HTR-8/SVneo (cell line): Measurements from ENCODE around the gene PDIA5.
"Not testable (repeated sequence)": the region's sequence is repeated elsewhere in the genome, so short reads cannot be mapped to it uniquely, and the experiment has no call there.

Experiments used
- DNase-seq: peaks from one replicate; pipeline ENCODE4 v3.0.0; 2011; ENCODE audit warnings: low spot score, mixed read lengths; ENCODE audit not compliant: insufficient read length
- FAIRE-seq: peaks from 2 replicates; lab custom pipeline; 2011; peaks lifted over from hg19 to GRCh38; lab: Jason Lieb, UNC

PDIA5 gene

DNA sequence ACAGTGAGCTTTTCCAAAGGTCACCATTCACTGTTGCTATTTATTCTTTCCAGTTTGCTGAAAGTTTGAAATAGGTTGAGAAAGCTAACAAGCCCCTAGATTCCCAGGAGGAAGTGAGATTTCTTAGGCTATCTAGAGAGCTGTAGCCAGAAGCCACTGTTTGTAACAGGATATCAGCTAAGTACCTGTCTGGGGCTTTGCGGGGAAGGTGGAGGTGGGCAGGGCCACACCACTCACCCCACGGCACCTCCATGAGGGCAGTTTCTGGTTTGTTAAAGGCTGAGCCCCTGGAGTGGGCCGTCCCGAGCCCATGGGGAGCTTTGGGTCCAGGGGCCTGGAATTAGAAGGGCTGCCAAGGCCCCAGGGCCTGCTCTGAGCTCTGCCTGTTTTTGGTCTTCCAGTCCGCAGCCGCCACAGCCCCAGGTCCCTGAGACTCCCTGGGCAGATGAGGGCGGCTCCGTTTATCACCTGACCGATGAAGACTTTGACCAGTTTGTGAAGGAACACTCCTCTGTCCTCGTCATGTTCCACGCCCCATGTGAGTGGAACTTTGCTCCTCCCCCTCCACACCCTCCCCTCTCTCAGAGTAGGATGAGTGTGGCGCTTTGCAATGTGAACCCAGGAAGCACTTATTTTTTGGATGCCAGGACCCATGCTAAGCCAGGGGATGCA lies 63.4 kb downstream of the PDIA5 start:
- FAIRE-seq (no peak), DNase-seq (no peak)

DNA sequence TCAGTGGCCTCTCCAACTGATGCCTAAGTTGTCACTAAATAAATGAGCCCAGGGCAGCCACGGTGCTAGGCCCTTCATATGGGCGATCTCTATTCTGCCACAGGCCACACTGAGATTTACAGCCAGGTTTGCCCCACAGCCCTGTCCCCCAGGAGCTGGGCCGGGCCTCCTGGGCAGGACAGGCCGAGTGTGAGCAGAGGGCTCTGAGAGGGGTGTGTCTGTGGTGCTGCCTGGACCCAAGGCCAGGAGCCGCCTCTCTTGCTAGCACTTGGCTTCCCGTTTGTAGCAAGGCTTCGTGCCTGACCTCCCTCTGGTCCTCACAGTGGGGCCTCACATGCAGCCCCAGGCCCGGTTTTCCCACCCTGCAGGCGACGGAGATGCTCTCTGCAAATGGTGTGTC lies 67.8 kb downstream of the PDIA5 start:
- FAIRE-seq (no peak), DNase-seq (no peak)

- no peak for DNase-seq
- FAIRE-seq: no peak
Measured at GRCh38 chr3:123137001-123137400, 70.2 kb downstream of the PDIA5 start.

- DNase-seq: no peak
- no peak for FAIRE-seq
Measured at GRCh38 chr3:123138839-123139444, 72.1 kb downstream of the PDIA5 start.

DNA sequence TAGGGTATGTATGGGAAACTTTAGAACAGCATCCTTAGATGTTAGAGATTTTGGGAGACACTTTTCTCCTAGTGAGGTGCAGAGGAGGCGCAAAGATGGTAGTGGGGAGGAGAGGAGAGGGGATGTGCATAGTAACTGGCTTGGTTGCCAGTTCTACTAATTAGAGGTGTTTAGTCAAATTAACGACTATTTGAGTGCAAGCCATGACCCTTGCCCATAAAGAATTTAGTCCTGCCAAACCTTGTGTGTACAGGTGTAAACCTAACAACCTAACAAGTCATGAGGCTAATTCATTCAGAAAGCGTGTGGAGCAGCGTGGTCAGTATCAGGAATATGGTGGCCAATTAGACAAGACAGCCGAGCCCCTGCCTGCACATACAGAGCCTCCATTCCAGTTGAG lies 72.7 kb downstream of the PDIA5 start:
- FAIRE-seq: no peak
- DNase-seq: no peak

- FAIRE-seq: no peak
- DNase-seq: no peak
Measured at GRCh38 chr3:123140550-123140949, 73.7 kb downstream of the PDIA5 start.

DNA sequence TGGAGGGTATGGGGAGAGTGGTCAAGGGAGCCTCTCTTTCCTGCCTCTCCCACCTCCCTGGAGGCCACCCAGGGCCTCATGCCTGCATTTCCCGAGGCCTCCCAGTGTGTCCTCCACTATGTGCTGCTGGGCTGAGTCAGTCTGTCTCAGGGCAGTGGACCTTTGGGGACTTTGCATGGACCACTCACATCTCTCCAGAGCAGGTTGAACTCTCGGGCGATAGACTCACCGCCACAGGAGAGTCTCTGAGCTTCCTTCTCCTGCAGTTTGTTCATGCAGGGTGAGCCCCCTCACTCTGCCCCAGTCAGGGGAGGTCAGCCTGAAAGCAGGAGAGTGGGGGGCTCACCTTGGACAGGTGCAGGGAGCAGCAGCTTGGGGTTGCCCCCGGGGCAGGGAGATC lies 74.5 kb downstream of the PDIA5 start:
- FAIRE-seq (no peak), DNase-seq (no peak)

- FAIRE-seq (no peak), DNase-seq (peak; percentile 29)
Measured at GRCh38 chr3:123143669-123144411, 77.0 kb downstream of the PDIA5 start.

DNA sequence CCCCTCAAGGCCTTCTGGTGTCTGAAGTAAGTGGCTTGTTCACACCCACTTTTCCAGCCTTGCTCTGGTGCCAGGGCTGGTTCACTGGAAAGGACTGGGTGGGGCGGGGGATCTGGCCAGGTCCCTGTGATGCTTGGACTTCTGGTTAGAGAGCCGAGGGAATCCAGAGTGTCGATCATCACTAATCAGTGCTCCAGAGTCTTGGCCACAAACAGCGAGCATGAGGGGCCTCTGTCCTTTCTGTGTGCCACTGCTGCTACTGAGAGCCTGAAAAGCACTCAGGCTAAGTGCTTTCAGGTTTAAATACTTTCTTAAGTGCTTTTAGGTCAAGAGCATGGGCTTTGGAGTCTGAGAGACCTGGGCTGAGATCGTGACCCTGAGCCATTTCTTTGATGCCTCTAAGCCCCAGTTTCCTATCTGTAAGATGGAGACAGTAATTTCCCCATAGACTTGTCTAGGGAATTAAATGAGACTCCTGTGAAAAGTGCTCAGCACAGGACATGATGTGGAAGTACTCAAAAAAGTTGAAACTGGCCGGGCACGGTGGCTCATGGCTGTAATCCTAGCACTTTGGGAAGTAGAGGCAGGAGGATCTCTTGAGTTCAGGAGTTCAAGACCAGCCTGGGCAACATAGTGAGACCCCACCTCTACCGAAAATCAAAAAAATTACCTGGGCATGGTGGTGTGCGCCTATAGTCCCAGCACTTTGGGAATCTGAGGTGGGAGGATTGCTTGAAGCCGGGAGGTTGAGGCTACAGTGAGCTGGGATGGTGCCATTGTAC lies 81.1 kb downstream of the PDIA5 start:
- FAIRE-seq: no peak
- DNase-seq: no peak

- no peak for FAIRE-seq
Measured at GRCh38 chr3:123148772-123149171, 81.9 kb downstream of the PDIA5 start.

GRCh38 chr3:123149525-123149924 lies 82.7 kb downstream of the PDIA5 start:
- DNase-seq (no peak), FAIRE-seq (no peak)

More at GRCh38 chr3:123148772-123149171, 81.9 kb downstream of the PDIA5 start:
- DNase-seq: no peak

DNA sequence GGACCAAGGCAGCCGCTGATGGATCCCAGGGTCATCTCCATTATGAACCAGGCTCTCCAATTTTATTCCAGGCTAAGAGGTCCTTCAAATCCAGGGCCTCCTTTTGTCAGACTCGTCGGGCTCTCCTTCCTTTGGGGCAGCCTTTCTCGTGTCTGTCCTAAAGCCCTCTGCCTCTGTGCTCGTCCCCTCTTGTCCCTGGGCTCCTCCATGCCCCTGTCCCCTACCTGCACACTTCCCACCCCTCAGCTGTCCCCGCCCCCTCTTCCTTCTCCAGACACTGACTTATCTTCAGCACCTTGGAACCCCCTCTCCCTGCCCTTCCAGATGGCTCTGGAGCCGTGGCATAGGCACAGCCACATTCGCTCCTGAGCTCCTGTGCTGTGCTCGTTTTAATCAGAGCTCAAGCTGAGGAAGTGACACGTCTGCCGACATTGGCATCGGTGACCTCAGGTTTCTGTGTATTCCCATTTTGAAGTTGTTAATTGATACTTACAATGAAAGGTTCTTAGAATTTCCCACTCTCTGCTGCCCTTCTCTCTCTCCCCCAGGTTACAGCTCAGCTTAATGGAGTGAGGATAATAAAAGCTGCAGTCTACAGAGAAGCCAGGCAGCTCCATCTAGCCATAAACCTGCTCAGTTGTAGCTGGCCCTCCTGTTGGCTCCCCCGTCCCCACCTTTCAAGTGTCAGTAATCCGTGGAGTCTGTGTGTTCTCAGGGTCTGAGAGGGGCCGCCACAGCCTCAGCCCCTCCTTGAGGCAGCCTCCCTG lies 83.8 kb downstream of the PDIA5 start:
- no peak for FAIRE-seq
- DNase-seq: no peak

DNA sequence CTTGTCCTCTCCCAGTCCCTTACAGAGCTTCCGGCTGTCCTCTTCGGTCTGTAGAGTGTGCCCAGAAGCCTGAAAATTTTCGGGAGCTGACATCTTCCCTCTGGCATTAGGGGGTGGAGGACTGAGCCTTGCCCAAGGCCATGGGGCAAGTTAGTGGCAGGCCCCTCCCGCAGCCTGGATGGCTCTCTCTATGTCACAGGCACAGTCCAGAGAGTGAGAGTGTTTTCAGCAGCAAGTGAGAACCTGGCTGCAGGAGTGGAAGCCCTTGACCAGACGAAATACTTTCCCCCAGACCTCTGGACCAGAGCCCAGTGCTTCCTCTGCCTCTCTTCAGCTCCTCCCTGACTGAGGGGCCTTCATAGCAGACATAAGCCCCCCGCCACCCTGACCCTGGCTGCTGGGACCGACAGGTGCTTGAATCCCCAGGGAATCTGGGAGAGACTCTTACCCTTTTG lies 84.5 kb downstream of the PDIA5 start:
- DNase-seq (no peak), FAIRE-seq (no peak)

DNA sequence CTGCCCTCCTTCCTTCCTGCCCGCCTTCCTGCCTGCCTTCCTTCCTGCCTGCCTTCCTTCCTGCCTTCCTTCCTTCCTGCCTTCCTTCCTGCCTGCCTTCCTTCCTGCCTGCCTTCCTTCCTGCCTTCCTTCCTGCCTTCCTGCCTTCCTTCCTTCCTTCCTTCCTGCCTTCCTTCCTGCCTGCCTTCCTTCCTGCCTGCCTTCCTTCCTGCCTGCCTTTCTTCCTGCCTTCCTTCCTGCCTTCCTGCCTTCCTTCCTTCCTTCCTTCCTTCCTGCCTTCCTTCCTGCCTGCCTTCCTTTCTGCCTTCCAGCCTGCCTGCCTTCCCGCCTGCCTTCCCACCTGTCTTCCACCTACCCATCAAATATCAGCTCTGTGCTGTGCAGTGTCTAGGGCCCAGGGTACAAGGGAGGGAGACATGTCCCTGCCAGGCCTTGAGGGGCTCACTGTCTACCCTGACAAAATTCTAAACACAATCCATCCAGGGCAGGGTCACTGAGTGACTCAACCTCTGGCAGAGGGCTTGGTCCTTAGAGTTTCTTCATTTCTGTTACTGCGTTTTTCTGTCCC lies 85.1 kb downstream of the PDIA5 start:
- not testable (repeated sequence) for DNase-seq, FAIRE-seq

DNA sequence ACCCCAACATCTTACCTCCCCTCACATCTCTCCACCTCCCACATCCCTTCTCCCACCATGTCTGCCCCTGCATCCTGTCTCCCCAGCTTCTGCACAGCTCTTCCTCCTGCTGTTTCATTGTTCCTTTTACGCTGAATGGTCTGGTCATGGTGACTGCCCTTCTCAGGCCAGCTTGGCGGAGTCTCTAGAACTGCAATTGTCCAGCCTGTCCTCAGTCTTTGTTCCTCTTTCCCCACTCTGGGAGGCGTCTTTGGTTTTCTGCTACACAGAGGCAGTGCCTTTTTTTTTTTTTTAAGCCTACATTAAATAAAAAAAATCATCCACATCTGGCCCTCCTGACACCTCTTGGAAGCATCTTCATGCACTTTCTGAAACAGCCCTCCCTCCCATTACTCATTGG lies 85.9 kb downstream of the PDIA5 start:
- DNase-seq: no peak
- FAIRE-seq: no peak

- no peak for FAIRE-seq
- DNase-seq: no peak
Measured at GRCh38 chr3:123153125-123154019, 86.5 kb downstream of the PDIA5 start.

- FAIRE-seq: no peak
- DNase-seq: no peak
Measured at GRCh38 chr3:123154020-123154985, 87.5 kb downstream of the PDIA5 start.
